GM13976 (cell line): ENCODE measurements around the gene RAPSN.

Source experiments
- DNase-seq: peaks from one replicate; pipeline ENCODE4 v3.0.0; 2012; ENCODE audit warnings: low spot score
- in situ Hi-C: fragments of 300-500 bp; cut with MboI; formaldehyde crosslinking; loops from one replicate; pipeline ENCODE4 v1.12.0; 2022; ENCODE audit warnings: low sequenced_read_pairs, mixed read lengths, inconsistent platforms; ENCODE audit not compliant: unreplicated experiment
- TF ChIP-seq, protein P1 (sequence below): IDR thresholded peaks from 2 replicates; pipeline ENCODE4 v1.5.1; 2012; ENCODE audit warnings: borderline replicate concordance, mild to moderate bottlenecking; ENCODE audit not compliant: insufficient read depth; ENCODE audit errors: extremely low read depth, missing control alignments, control extremely low read depth

RAPSN gene

DNA sequence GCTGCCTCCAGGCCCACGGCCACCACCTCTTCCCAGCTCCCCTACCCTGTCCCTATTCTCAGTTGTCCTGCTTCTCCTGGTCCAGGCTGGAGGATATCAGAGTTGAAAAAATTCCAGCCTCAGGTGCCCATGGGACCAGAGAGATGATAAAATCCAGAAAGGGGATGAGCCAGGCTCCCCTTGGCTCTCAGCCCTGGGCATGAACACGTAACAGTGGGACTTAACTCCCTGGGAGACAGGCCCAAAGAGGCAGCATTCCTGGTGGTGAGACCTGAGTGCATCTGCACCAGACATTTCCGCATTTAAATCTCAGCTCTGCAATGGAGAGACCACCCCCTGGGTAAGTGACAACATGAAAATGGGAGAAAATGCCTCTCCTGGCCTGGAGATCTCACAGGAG is 50.9 kb downstream of the RAPSN start:
- in situ Hi-C loops = no loop called here
- no peak for DNase-seq
- TF ChIP-seq, protein P1, sequence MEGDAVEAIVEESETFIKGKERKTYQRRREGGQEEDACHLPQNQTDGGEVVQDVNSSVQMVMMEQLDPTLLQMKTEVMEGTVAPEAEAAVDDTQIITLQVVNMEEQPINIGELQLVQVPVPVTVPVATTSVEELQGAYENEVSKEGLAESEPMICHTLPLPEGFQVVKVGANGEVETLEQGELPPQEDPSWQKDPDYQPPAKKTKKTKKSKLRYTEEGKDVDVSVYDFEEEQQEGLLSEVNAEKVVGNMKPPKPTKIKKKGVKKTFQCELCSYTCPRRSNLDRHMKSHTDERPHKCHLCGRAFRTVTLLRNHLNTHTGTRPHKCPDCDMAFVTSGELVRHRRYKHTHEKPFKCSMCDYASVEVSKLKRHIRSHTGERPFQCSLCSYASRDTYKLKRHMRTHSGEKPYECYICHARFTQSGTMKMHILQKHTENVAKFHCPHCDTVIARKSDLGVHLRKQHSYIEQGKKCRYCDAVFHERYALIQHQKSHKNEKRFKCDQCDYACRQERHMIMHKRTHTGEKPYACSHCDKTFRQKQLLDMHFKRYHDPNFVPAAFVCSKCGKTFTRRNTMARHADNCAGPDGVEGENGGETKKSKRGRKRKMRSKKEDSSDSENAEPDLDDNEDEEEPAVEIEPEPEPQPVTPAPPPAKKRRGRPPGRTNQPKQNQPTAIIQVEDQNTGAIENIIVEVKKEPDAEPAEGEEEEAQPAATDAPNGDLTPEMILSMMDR = no peak

GRCh38 chr11:47396049-47396320 is 53.0 kb downstream of the RAPSN start:
- TF ChIP-seq, protein P1 = no peak
- no peak for DNase-seq
- in situ Hi-C loops = no loop called here

GRCh38 chr11:47395223-47396048 is 53.5 kb downstream of the RAPSN start:
- no peak for DNase-seq
- TF ChIP-seq, protein P1 = no peak
- in situ Hi-C loops = no loop called here

DNA sequence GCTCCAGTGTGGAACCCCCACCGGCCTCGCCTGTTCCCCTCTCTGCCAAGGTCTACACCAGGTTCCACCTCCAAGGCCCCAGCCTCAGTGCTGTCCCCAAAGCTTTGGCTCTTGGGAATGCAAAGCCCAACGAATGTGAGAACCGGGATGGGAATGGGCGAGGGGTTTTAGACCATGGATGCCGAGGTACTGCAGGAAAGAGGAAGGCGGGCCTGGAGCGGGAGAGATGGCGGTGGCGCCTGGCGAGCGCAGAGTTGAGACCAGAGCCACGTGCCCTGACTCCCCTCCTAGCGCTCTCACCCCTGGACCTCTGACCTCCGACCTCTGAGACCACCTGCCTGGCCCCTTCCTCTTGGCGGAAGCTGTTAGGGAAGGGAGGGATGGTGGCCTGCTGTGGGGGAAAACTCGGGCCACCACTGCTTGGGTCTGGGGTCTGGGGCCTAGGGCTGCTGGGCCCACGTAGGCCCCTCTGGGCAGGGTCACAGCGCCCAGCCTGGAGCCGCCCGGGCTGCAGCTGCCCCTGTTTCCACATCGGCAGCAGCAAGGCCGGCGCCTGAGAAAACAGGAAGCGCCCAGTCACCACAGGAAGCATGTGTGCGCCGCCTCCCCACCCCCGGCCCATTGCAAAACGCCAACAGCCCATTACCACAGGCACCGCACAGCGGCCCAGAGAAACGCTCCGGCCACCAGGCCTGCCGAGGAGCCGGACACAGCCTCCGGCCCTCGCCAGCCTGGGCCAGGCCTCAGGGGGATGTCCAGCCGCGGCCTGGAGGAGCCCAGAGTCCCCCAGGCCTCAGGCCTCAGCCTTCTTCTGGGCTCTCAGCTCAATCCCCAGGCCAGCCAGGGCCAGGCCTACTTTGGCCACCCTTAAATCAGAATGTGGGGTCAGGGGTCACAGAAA is 54.4 kb downstream of the RAPSN start:
- peak; percentile 91 for DNase-seq
- TF ChIP-seq, protein P1 = no peak
- in situ Hi-C loops = no loop called here

- in situ Hi-C loops = no loop called here
- DNase-seq = no peak
- TF ChIP-seq, protein P1 = no peak
These were observed 55.0 kb downstream of the RAPSN start for GRCh38 chr11:47394050-47394321.

DNA sequence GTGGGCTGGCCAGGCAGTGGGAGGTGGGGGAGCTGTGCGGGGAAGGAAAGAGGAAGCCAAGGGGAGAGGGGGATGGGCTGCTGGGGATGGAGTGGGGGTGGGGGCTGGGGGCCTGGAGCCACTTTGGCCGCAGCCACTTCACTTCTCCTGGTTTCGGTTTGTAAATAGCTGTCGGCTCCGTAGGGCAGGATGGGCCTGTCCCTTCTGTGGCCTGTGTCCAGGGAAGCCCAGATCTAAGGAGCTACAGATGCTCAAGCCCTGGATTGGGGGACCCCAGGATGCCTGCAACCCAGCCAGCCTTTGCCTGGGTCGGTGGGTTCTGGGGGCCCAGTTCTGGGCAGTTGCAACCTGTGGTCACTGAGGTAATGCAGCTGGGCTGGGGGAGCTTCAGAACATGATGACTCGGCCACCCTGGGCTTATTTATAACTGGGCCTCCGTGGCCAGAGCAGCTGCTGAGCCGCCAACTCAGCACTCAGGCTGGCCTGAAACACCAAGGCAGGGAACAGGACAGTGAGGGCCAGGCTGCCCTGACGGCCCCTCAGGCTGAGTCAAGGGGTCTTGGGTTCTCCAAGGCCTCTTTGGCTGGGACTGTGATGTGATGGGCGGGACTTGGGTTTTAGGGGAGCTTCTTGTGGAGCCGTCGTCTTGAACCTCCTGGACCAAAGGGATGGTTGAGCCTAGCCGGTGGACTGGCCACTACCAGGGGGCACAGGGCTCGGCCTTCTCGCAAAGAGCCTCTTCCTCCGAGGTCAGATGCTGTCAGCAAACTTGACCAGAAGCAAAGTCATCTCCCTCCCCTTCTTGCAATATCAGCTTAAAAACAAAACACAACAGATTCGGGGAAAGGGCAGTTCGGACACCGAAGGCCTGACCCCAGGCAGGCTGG is 55.5 kb downstream of the RAPSN start:
- peak; percentile 75 for DNase-seq
- TF ChIP-seq, protein P1 = no peak
- in situ Hi-C loops = no loop called here
